ENCODE measurements around the gene ERFE. TPM values are rescaled to one million over a fixed set of nuclear protein-coding genes. Genes with fewer than 3 reads are reported as not detected.

ERFE gene
- total and polyA plus RNA-seq, 2 of the 13 experiments (the other 11 are each of a cell fraction or from before 2014, with no cell fraction given): 0.09 TPM; not detected in 1

GRCh38 chr2:238145851-238146250 lies 12.9 kb upstream of the ERFE start:
- Histone ChIP-seq H3K4me1 (ENCODE audit: insufficient read depth, low read length) (peaks cover 22% of the 10 kb centered on the region; the same call in 1 of the 2 replicates), H3K4me2 (ENCODE audit: low read depth, low read length) (no peak overlapping the region), H3K9ac (ENCODE audit: insufficient read depth, low read depth, low read length) (no peak overlapping the region), H4K20me1 (ENCODE audit: insufficient read depth, low read length) (no peaks in the 10 kb centered on the region), H3K79me2 (ENCODE audit: insufficient read depth, low read length) (no peaks in the 10 kb centered on the region), H3K36me3 (replicated peaks in 1 of 2; ENCODE audit: control insufficient read depth in 1 of 2, insufficient read depth in 2 of 2, low read length in 2 of 2) (no peaks in the 10 kb centered on the region), H2AFZ (ENCODE audit: low read length) (no peak overlapping the region), H3K9me3 (ENCODE audit: low read length) (no peaks in the 10 kb centered on the region), H3K4me3 (replicated peaks in 1 of 3; ENCODE audit: insufficient read depth in 1 of 3, low read depth in 2 of 3, low read length in 3 of 3) (no peak overlapping the region), H3K27ac (ENCODE audit: extremely low read length, insufficient read depth, low read length) (no peak overlapping the region), H3K27me3 (ENCODE audit: control insufficient read depth in 1 of 2, insufficient read depth in 2 of 2, low read length in 2 of 2) (peaks cover 28 to 72% of the 10 kb centered on the region in 2 experiments)
- in situ Hi-C loops (cut with HindIII; ENCODE audit: extremely low pct_ligation_motif_present, low pct_unique_long_range_greater_than_20kb): no loop called here
- no peak for DNase-seq (ENCODE audit: low spot score)
- WGBS (ENCODE audit: low lambda C conversion rate): 26% methylated on average over 5 of the region's 12 CpGs
- BruUV-seq (replicated peaks): no TSS peak
- no peak for TF ChIP-seq FOXM1 (CRISPR knock-in tag; IDR thresholded peaks at IDR 0.05)
- TF ChIP-seq, protein P1, sequence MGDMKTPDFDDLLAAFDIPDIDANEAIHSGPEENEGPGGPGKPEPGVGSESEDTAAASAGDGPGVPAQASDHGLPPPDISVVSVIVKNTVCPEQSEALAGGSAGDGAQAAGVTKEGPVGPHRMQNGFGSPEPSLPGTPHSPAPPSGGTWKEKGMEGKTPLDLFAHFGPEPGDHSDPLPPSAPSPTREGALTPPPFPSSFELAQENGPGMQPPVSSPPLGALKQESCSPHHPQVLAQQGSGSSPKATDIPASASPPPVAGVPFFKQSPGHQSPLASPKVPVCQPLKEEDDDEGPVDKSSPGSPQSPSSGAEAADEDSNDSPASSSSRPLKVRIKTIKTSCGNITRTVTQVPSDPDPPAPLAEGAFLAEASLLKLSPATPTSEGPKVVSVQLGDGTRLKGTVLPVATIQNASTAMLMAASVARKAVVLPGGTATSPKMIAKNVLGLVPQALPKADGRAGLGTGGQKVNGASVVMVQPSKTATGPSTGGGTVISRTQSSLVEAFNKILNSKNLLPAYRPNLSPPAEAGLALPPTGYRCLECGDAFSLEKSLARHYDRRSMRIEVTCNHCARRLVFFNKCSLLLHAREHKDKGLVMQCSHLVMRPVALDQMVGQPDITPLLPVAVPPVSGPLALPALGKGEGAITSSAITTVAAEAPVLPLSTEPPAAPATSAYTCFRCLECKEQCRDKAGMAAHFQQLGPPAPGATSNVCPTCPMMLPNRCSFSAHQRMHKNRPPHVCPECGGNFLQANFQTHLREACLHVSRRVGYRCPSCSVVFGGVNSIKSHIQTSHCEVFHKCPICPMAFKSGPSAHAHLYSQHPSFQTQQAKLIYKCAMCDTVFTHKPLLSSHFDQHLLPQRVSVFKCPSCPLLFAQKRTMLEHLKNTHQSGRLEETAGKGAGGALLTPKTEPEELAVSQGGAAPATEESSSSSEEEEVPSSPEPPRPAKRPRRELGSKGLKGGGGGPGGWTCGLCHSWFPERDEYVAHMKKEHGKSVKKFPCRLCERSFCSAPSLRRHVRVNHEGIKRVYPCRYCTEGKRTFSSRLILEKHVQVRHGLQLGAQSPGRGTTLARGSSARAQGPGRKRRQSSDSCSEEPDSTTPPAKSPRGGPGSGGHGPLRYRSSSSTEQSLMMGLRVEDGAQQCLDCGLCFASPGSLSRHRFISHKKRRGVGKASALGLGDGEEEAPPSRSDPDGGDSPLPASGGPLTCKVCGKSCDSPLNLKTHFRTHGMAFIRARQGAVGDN (CRISPR knock-in tag; IDR thresholded peaks at IDR 0.05): 0 out of 2 replicates have a peak, but pooled peaks have one; percentile 12
- ChIA-PET CTCF (ENCODE audit: low intra/inter-chr PET ratio, low total read pairs) (no interaction called here), POLR2A (no interaction called here)
- intact Hi-C loops (cut with micrococcal nuclease; ENCODE audit: unreplicated experiment): no loop called here
- no peak for ATAC-seq
- FAIRE-seq: no peak

DNA sequence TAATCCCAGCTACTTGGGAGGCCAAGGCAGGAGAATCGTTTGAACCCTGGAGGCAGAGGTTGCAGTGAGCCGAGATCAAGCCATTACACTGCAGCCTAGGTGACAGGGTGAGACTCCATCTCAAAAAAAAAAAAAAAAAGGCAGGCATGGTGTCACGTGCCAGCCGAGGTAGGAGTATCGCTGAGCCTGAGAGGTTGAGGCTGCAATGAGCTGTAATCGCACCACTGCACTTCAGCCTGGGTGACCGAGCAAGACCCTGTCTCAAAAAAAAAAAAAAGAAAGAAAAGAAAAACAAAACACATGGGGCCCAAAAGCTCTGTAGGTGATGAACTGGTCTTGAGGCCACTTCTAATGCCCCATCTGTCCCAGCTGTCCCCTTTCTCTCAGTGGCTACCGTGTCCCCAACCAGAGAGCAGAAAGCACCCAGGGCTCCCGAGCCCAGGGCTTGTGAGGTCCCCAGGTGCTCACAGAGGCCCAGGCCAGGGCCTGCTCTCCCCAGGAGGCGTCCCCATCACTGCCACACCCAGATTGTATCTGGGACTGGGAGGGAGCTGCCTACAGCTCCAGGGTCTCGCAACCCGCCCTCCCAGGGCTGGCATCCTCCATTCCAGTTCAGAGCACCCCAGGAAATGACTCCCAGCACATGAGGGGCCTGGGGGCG lies 11.8 kb upstream of the ERFE start:
- no peak overlapping the region for H3K27ac ChIP-seq (ENCODE audit: extremely low read length, insufficient read depth, low read length)
- no peak overlapping the region for H2AFZ ChIP-seq (ENCODE audit: low read length)
- H3K9me3 ChIP-seq (ENCODE audit: low read length): no peaks in the 10 kb centered on the region
- in situ Hi-C loops (cut with HindIII; ENCODE audit: extremely low pct_ligation_motif_present, low pct_unique_long_range_greater_than_20kb) (no loop called here), intact Hi-C loops (cut with micrococcal nuclease; ENCODE audit: unreplicated experiment) (no loop called here)
- 30% methylated on average over 12 of the region's 13 CpGs for WGBS (ENCODE audit: low lambda C conversion rate)
- no peak for TF ChIP-seq KDM3A (CRISPR knock-in tag; IDR thresholded peaks at IDR 0.05; ENCODE audit: low read depth)
- no peak for TF ChIP-seq KLF9 (CRISPR knock-in tag; IDR thresholded peaks at IDR 0.05; ENCODE audit: low read depth)
- no peak for TF ChIP-seq CCDC6 (CRISPR knock-in tag; IDR thresholded peaks at IDR 0.05)
- TF ChIP-seq ZSCAN9 (CRISPR knock-in tag; IDR thresholded peaks at IDR 0.05; ENCODE audit: borderline replicate concordance): no peak
- TF ChIP-seq ZSCAN21 (CRISPR knock-in tag; IDR thresholded peaks at IDR 0.05; ENCODE audit: borderline replicate concordance): no peak
- TF ChIP-seq, protein P2, sequence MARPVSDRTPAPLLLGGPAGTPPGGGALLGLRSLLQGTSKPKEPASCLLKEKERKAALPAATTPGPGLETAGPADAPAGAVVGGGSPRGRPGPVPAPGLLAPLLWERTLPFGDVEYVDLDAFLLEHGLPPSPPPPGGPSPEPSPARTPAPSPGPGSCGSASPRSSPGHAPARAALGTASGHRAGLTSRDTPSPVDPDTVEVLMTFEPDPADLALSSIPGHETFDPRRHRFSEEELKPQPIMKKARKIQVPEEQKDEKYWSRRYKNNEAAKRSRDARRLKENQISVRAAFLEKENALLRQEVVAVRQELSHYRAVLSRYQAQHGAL (CRISPR knock-in tag; IDR thresholded peaks at IDR 0.05; ENCODE audit: not compliant biosample characterization): no peak
- TF ChIP-seq, protein P3, sequence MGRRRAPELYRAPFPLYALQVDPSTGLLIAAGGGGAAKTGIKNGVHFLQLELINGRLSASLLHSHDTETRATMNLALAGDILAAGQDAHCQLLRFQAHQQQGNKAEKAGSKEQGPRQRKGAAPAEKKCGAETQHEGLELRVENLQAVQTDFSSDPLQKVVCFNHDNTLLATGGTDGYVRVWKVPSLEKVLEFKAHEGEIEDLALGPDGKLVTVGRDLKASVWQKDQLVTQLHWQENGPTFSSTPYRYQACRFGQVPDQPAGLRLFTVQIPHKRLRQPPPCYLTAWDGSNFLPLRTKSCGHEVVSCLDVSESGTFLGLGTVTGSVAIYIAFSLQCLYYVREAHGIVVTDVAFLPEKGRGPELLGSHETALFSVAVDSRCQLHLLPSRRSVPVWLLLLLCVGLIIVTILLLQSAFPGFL (CRISPR knock-in tag; IDR thresholded peaks at IDR 0.05): no peak
- TF ChIP-seq SIN3B (IDR thresholded peaks at IDR 0.05; ENCODE audit: low read length): no peak
- TF ChIP-seq FLYWCH1 (CRISPR knock-in tag; IDR thresholded peaks at IDR 0.05): no peak
- no peak overlapping the region for H3K4me3 ChIP-seq (replicated peaks in 1 of 3; ENCODE audit: insufficient read depth in 1 of 3, low read depth in 2 of 3, low read length in 3 of 3)
- H3K27me3 ChIP-seq (ENCODE audit: control insufficient read depth in 1 of 2, insufficient read depth in 2 of 2, low read length in 2 of 2): peaks cover 33 to 77% of the 10 kb centered on the region in 2 experiments
- no peaks in the 10 kb centered on the region for H3K36me3 ChIP-seq (replicated peaks in 1 of 2; ENCODE audit: control insufficient read depth in 1 of 2, insufficient read depth in 2 of 2, low read length in 2 of 2)
- H3K4me2 ChIP-seq (ENCODE audit: low read depth, low read length): no peak overlapping the region
- DNase-seq (ENCODE audit: low spot score) (no peak), ATAC-seq (no peak), FAIRE-seq (no peak)
- ChIA-PET POLR2A (no interaction called here), CTCF (ENCODE audit: low intra/inter-chr PET ratio, low total read pairs) (no interaction called here)
- no peaks in the 10 kb centered on the region for H4K20me1 ChIP-seq (ENCODE audit: insufficient read depth, low read length)
- H3K79me2 ChIP-seq (ENCODE audit: insufficient read depth, low read length): no peaks in the 10 kb centered on the region
- peaks cover 29% of the 10 kb centered on the region; the same call in 1 of the 2 replicates for H3K4me1 ChIP-seq (ENCODE audit: insufficient read depth, low read length)
- BruUV-seq (replicated peaks): no TSS peak
- H3K9ac ChIP-seq (ENCODE audit: insufficient read depth, low read depth, low read length): no peak overlapping the region

Data from HepG2 (cell line).